ENCODE results near the gene OBSCN. TPM values are rescaled to one million over a fixed set of nuclear protein-coding genes. Genes with fewer than 3 reads are reported as not detected.

OBSCN gene, protein sequence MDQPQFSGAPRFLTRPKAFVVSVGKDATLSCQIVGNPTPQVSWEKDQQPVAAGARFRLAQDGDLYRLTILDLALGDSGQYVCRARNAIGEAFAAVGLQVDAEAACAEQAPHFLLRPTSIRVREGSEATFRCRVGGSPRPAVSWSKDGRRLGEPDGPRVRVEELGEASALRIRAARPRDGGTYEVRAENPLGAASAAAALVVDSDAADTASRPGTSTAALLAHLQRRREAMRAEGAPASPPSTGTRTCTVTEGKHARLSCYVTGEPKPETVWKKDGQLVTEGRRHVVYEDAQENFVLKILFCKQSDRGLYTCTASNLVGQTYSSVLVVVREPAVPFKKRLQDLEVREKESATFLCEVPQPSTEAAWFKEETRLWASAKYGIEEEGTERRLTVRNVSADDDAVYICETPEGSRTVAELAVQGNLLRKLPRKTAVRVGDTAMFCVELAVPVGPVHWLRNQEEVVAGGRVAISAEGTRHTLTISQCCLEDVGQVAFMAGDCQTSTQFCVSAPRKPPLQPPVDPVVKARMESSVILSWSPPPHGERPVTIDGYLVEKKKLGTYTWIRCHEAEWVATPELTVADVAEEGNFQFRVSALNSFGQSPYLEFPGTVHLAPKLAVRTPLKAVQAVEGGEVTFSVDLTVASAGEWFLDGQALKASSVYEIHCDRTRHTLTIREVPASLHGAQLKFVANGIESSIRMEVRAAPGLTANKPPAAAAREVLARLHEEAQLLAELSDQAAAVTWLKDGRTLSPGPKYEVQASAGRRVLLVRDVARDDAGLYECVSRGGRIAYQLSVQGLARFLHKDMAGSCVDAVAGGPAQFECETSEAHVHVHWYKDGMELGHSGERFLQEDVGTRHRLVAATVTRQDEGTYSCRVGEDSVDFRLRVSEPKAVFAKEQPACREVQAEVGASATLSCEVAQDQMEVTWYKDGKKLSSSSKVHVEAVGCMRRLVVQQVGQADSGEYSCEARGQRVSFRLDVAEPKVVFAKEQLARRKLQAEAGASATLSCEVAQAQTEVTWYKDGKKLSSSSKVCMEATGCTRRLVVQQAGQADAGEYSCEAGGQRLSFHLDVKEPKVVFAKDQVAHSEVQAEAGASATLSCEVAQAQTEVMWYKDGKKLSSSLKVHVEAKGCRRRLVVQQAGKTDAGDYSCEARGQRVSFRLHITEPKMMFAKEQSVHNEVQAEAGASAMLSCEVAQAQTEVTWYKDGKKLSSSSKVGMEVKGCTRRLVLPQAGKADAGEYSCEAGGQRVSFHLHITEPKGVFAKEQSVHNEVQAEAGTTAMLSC (N-terminal part only)
- total RNA-seq: 10 to 100 TPM; 14.5 to 34.9 TPM

DNA sequence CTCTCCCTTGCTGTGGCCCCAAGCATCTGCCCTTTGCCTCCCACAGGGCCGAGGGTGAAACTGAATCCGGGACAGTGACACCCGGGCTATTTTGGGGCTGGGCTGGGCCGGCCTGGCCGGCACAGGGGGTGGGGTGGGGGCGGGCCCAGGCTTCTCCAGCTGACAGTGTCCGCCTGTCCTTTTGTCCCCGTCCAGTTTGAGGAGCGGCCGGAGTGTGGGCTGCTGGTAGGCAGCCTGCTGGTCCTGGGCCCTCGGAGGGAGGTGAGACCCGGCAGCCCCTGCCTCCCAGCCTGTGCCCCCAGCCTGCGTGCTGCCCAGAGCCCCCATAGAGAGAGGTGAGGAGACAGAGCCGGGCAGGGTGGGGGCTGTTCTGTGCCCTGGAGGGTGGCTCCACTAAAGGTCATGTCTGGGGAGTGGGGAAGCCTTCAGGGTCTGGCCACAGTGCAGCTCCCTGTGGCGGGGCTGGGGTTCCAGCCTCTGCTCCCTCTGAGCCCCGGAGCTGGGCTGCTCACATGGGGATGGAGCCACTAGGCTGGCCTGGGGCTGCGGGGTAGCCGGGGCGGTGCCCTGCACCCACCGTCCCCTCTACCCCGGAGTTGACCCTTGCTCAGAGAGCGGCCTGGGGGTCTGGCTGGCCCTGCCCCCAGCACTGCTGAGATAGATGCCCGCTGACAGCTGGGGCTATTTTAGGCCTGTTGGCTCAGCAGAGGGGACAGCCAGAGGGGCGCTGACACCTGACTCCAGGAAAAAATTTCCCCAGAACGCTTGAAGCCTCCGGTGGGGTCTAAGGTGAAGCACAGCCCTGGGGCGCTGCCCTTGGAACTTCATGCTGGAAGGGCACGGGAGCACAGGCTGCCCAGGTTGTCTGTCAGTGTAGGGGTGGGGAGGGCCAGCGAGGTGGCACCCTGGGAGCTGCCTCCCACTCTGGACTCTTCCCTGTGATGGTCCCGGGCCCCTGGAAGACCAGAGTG, at the start of gene OBSCN:
Gene OBSCN, plus strand, starts transcription at position 194 of the 971 bp plus-strand sequence. CDS start 3,740 bp downstream, outside the sequence.
- Histone ChIP-seq H3K36me3 (replicated peaks in 1 of 2; ENCODE audit: insufficient read depth in 1 of 2, low read depth in 2 of 2) (no peaks in the 10 kb centered on the region), H3K9me3 (no peaks in the 10 kb centered on the region), H3K4me3 (no peak within 1 kb of the TSS), H3K27ac (no peak within 1 kb of the TSS), H3K4me1 (peaks cover 14% of the 10 kb centered on the region), H3K27me3 (peaks cover 0 to 7% of the 10 kb centered on the region in 2 donors)
- DNase-seq: no peak
- 39% methylated on average over 27 of the region's 30 CpGs; no CpG with 5 or more reads in 1 of the 2 donors for WGBS, 2 donors
- TF ChIP-seq, protein P1, sequence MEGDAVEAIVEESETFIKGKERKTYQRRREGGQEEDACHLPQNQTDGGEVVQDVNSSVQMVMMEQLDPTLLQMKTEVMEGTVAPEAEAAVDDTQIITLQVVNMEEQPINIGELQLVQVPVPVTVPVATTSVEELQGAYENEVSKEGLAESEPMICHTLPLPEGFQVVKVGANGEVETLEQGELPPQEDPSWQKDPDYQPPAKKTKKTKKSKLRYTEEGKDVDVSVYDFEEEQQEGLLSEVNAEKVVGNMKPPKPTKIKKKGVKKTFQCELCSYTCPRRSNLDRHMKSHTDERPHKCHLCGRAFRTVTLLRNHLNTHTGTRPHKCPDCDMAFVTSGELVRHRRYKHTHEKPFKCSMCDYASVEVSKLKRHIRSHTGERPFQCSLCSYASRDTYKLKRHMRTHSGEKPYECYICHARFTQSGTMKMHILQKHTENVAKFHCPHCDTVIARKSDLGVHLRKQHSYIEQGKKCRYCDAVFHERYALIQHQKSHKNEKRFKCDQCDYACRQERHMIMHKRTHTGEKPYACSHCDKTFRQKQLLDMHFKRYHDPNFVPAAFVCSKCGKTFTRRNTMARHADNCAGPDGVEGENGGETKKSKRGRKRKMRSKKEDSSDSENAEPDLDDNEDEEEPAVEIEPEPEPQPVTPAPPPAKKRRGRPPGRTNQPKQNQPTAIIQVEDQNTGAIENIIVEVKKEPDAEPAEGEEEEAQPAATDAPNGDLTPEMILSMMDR (IDR thresholded peaks at IDR 0.05): no peak
- TF ChIP-seq POLR2A (IDR thresholded peaks at IDR 0.05): no peak
- intact Hi-C loops (cut with DNase I): no loop called here
- no peak for ATAC-seq

DNA sequence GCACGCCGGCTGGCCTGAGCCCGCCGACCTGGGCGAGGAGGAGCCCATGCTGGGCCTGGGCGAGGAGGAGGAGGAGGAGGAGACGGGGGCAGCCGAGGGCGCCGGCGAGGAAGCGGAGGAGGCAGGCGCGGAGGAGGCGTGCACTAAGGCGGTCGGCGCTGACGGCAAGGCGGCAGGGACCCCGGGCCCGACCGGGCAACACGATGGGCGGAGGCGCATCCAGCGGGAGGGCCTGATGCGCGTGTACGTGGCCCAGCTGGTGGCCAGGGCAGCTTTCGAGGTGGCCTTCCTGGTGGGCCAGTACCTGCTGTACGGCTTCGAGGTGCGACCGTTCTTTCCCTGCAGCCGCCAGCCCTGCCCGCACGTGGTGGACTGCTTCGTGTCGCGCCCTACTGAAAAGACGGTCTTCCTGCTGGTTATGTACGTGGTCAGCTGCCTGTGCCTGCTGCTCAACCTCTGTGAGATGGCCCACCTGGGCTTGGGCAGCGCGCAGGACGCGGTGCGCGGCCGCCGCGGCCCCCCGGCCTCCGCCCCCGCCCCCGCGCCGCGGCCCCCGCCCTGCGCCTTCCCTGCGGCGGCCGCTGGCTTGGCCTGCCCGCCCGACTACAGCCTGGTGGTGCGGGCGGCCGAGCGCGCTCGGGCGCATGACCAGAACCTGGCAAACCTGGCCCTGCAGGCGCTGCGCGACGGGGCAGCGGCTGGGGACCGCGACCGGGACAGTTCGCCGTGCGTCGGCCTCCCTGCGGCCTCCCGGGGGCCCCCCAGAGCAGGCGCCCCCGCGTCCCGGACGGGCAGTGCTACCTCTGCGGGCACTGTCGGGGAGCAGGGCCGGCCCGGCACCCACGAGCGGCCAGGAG, 49.5 kb upstream of the OBSCN start:
- DNase-seq: no peak
- 35 to 54% methylated on average over 14 to 67 of the region's 98 CpGs for WGBS, 2 donors
- H3K27me3 ChIP-seq: no peaks in the 10 kb centered on the region
- TF ChIP-seq, protein P1 (IDR thresholded peaks at IDR 0.05): no peak
- no peak for TF ChIP-seq POLR2A (IDR thresholded peaks at IDR 0.05)
- no peak for ATAC-seq
- H3K36me3 ChIP-seq (replicated peaks in 1 of 2; ENCODE audit: insufficient read depth in 1 of 2, low read depth in 2 of 2): no peaks in the 10 kb centered on the region
- H3K9me3 ChIP-seq: no peaks in the 10 kb centered on the region
- intact Hi-C loops (cut with DNase I): no loop called here
- H3K4me3 ChIP-seq: no peak overlapping the region
- H3K27ac ChIP-seq: no peak overlapping the region
- H3K4me1 ChIP-seq: peaks cover 10% of the 10 kb centered on the region

DNA sequence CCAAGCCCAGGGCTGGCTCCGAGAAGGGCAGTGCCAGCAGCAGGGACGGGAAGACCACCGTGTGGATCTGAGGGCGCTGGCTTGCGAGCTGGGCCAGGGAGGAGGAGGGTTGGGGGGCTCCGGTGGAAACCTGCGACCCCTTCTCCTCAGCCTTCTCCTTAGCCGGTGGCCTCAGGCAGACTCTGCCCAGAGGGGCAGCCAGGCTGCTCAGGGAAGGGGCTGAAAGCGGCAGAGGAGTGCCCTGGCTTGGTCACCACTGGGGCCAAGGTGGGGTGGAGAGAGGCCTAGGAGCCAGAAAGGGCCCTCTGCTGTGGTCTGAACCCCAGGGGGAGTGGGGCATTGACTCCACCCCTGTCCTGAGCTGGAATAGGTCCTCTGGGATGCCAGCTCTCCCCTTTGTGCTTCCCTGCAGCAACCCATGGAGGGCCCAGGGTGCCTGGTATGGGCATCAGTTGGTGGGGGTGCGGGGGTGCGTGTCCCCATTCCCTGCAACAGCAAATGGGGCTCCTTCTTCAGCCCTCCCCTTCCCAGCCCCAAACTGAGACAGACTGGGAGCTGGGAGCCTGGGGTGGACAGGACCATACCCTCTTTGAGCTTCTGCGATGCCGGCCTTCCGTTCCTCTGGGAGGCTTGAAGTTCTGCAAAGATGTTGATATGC, 48.7 kb upstream of the OBSCN start:
- Histone ChIP-seq H3K36me3 (replicated peaks in 1 of 2; ENCODE audit: insufficient read depth in 1 of 2, low read depth in 2 of 2) (no peaks in the 10 kb centered on the region), H3K27ac (no peak overlapping the region), H3K4me1 (peaks cover 15% of the 10 kb centered on the region), H3K9me3 (no peaks in the 10 kb centered on the region), H3K4me3 (no peak overlapping the region), H3K27me3 (no peaks in the 10 kb centered on the region)
- ATAC-seq (no peak), DNase-seq (no peak)
- 59 to 74% methylated on average over 3 to 14 of the region's 14 CpGs for WGBS, 2 donors
- intact Hi-C loops (cut with DNase I): no loop called here
- no peak for TF ChIP-seq POLR2A (IDR thresholded peaks at IDR 0.05)
- TF ChIP-seq, protein P1 (IDR thresholded peaks at IDR 0.05): no peak
